Colonic mucosa (tissue), 4 donors: ENCODE results near the gene CRABP2. TPM values are rescaled to one million over a fixed set of nuclear protein-coding genes. Genes with fewer than 3 reads are reported as not detected.

Experiments
- DNase-seq: peaks from one replicate; pipeline ENCODE4 v3.0.0-alpha.2; 2020
- H3K27ac ChIP-seq: fragments of 200-600 bp; one replicate; pipeline ENCODE4 v1.8.0; 2021
- H3K27me3 ChIP-seq: fragments of 200-600 bp; one replicate; pipeline ENCODE4 v1.8.0; 2021
- H3K36me3 ChIP-seq: fragments of 200-600 bp; one replicate; pipeline ENCODE4 v1.8.0; 2021
- H3K4me1 ChIP-seq: fragments of 200-600 bp; one replicate; pipeline ENCODE4 v1.8.0; 2021; ENCODE audit warnings: mild to moderate bottlenecking
- H3K4me3 ChIP-seq: fragments of 200-600 bp; one replicate; pipeline ENCODE4 v1.8.0; 2021
- H3K9ac ChIP-seq, 2 donors: one replicate each; pipeline ENCODE4 v1.7.0; 2013; ENCODE audit warnings: control low read depth in 2 of 2, low read depth in 2 of 2, low read length in 2 of 2
- H3K9me3 ChIP-seq: fragments of 200-600 bp; one replicate; pipeline ENCODE4 v1.8.0; 2021
- CTCF ChIP-seq: fragments of 200-600 bp; IDR thresholded peaks from one replicate; pipeline ENCODE4 v1.8.0; 2022; ENCODE audit warnings: antibody characterized with exemption, mild to moderate bottlenecking
- intact Hi-C: fragments of 100-400 bp; cut with DNase I; formaldehyde crosslinking; loops from one replicate; pipeline ENCODE4 v1.14.1; 2022
- total RNA-seq, 2 donors: library from RNA; stranded (reverse); fragmentation: NEBNext Ultra II Directional in 1 of 2; extraction: Animal tissue kit (Norgen Biotek cat#: 25700) in 1 of 2; gene quantifications; one replicate each; pipeline ENCODE4 v1.2.1, GENCODE V29; 2021
- donor health status: healthy.
- donor health status: DM: no; HTN: no; CAD: no.
- donor health status: DM: no; HTN: no; CAD: no.

Gene CRABP2
- total RNA-seq, 2 donors from 2014 or later: 1.2 to 1.4 TPM

- TF ChIP-seq CTCF: no peak
- H3K9ac ChIP-seq: peak overlapping the region in 1 of 2 donors; percentile 29
- H3K4me1 ChIP-seq: peaks cover 13% of the 10 kb centered on the region
- no peak overlapping the region for H3K4me3 ChIP-seq
- H3K9me3 ChIP-seq: no peaks in the 10 kb centered on the region
- intact Hi-C loops: no loop called here
- no peaks in the 10 kb centered on the region for H3K27me3 ChIP-seq
- DNase-seq: no peak
- no peak overlapping the region for H3K27ac ChIP-seq
- H3K36me3 ChIP-seq: no peaks in the 10 kb centered on the region
These were observed 36.4 kb downstream of the CRABP2 start for GRCh38 chr1:156668801-156669637.

GRCh38 chr1:156667968-156668709 lies 37.2 kb downstream of the CRABP2 start:
- no peak for DNase-seq
- Histone ChIP-seq H3K27ac (peak overlapping the region; percentile 39), H3K9me3 (no peaks in the 10 kb centered on the region), H3K9ac (peak overlapping the region in 1 of 2 donors; percentile 56), H3K4me3 (no peak overlapping the region), H3K27me3 (no peaks in the 10 kb centered on the region), H3K4me1 (peaks cover 13% of the 10 kb centered on the region), H3K36me3 (no peaks in the 10 kb centered on the region)
- TF ChIP-seq CTCF: no peak
- intact Hi-C loops: no loop called here

- no peak for DNase-seq
- intact Hi-C loops: no loop called here
- H3K27ac ChIP-seq: peak overlapping the region; percentile 39
- no peaks in the 10 kb centered on the region for H3K27me3 ChIP-seq
- no peaks in the 10 kb centered on the region for H3K36me3 ChIP-seq
- no peaks in the 10 kb centered on the region for H3K9me3 ChIP-seq
- TF ChIP-seq CTCF: no peak
- H3K4me3 ChIP-seq: no peak overlapping the region
- peak overlapping the region in 1 of 2 donors; percentile 56 for H3K9ac ChIP-seq
- H3K4me1 ChIP-seq: peaks cover 13% of the 10 kb centered on the region
These were observed 37.8 kb downstream of the CRABP2 start for GRCh38 chr1:156667610-156667967.

- peak overlapping the region; percentile 39 for H3K27ac ChIP-seq
- DNase-seq: no peak
- no peaks in the 10 kb centered on the region for H3K27me3 ChIP-seq
- peak overlapping the region in 1 of 2 donors; percentile 35 for H3K9ac ChIP-seq
- H3K4me1 ChIP-seq: peaks cover 13% of the 10 kb centered on the region
- no peaks in the 10 kb centered on the region for H3K9me3 ChIP-seq
- H3K4me3 ChIP-seq: no peak overlapping the region
- TF ChIP-seq CTCF: no peak
- intact Hi-C loops: no loop called here
- H3K36me3 ChIP-seq: no peaks in the 10 kb centered on the region
These were observed 38.3 kb downstream of the CRABP2 start for GRCh38 chr1:156666862-156667609.

- intact Hi-C loops: no loop called here
- H3K4me1 ChIP-seq: peaks cover 18% of the 10 kb centered on the region
These were observed 39.8 kb downstream of the CRABP2 start for GRCh38 chr1:156665539-156665938.

More at GRCh38 chr1:156665539-156665938, 39.8 kb downstream of the CRABP2 start:
- TF ChIP-seq CTCF: no peak
- H3K27me3 ChIP-seq: no peaks in the 10 kb centered on the region
- H3K4me3 ChIP-seq: no peak overlapping the region
- no peak overlapping the region for H3K27ac ChIP-seq
- no peak for DNase-seq
- H3K9me3 ChIP-seq: no peaks in the 10 kb centered on the region
- H3K36me3 ChIP-seq: no peaks in the 10 kb centered on the region
- H3K9ac ChIP-seq: peak overlapping the region; percentile 35 to 51
